GM12878 (cell line): ENCODE data around the gene SWT1. TPM values are rescaled to one million over a fixed set of nuclear protein-coding genes. Genes with fewer than 3 reads are reported as not detected.
A peak's percentile ranks its signal among the peaks of the same experiment; 100 is the strongest.

Experiments
- ATF7 ChIP-seq: fragments of 450-650 bp; IDR thresholded peaks from 2 replicates; pipeline ENCODE4 v1.6.1; 2016; ENCODE audit warnings: low read depth, mild to moderate bottlenecking
- BCL11A ChIP-seq: IDR thresholded peaks from 2 replicates; pipeline ENCODE4 v1.6.1; 2011; ENCODE audit warnings: low read depth, low read length
- CHD1 ChIP-seq: IDR thresholded peaks from 2 replicates; pipeline ENCODE4 v1.6.1; 2012; ENCODE audit warnings: low read depth, low read length, improper control_type of control experiment
- DPF2 ChIP-seq: fragments of 450-650 bp; IDR thresholded peaks from 2 replicates; pipeline ENCODE4 v1.6.1; 2017; ENCODE audit warnings: mild to moderate bottlenecking
- EZH2 ChIP-seq: IDR thresholded peaks from 2 replicates; pipeline ENCODE4 v1.6.1; 2012; ENCODE audit warnings: low read depth, mild to moderate bottlenecking, control low read depth, inconsistent platforms, low read length, borderline replicate concordance; ENCODE audit not compliant: control insufficient read depth
- JUNB ChIP-seq: IDR thresholded peaks from 2 replicates; pipeline ENCODE4 v1.6.1; 2016; ENCODE audit warnings: antibody characterized with exemption, mild to moderate bottlenecking
- JUND ChIP-seq: IDR thresholded peaks from 2 replicates; pipeline ENCODE4 v1.6.1; 2012; ENCODE audit warnings: low read depth, mild to moderate bottlenecking, low read length, improper control_type of control experiment, moderate library complexity
- KAT2A ChIP-seq: conservative IDR thresholded peaks from 2 replicates; pipeline ENCODE4 v1.6.1; 2011; ENCODE audit warnings: low read depth, low read length; ENCODE audit not compliant: control insufficient read depth
- LARP7 ChIP-seq: fragments of 450-650 bp; IDR thresholded peaks from 2 replicates; pipeline ENCODE4 v1.6.1; 2017; ENCODE audit warnings: mild to moderate bottlenecking
- NFIC ChIP-seq: IDR thresholded peaks from 2 replicates; pipeline ENCODE4 v1.6.1; 2012; ENCODE audit warnings: low read depth, mild to moderate bottlenecking, inconsistent platforms, low read length, moderate library complexity
- PAX5 ChIP-seq: IDR thresholded peaks from 2 replicates; pipeline ENCODE4 v1.6.1; 2011; ENCODE audit warnings: low read depth, low read length, borderline replicate concordance
- PML ChIP-seq: IDR thresholded peaks from 2 replicates; pipeline ENCODE4 v1.6.1; 2012; ENCODE audit warnings: low read length, inconsistent platforms
- SIN3A ChIP-seq: IDR thresholded peaks from 2 replicates; pipeline ENCODE4 v1.6.1; 2012; ENCODE audit warnings: low read depth, low read length, improper control_type of control experiment
- SREBF2 ChIP-seq: IDR thresholded peaks from 2 replicates; pipeline ENCODE4 v1.6.1; 2012; ENCODE audit warnings: mild to moderate bottlenecking, low read length
- STAT3 ChIP-seq: IDR thresholded peaks from 2 replicates; pipeline ENCODE4 v1.6.1; 2011; ENCODE audit warnings: low read depth, low read length, improper control_type of control experiment
- ZNF207 ChIP-seq: fragments of 450-650 bp; IDR thresholded peaks from 2 replicates; pipeline ENCODE4 v1.6.1; 2014; ENCODE audit warnings: antibody characterized with exemption, mild to moderate bottlenecking, borderline replicate concordance
- ZNF274 ChIP-seq: IDR thresholded peaks from one replicate; pipeline ENCODE4 v1.8.0; 2011; ENCODE audit not compliant: insufficient read length, insufficient read depth
- ZNF622 ChIP-seq: fragments of 450-650 bp; IDR thresholded peaks from 2 replicates; pipeline ENCODE4 v1.6.1; 2017; ENCODE audit warnings: mild to moderate bottlenecking, inconsistent platforms
- polyA plus RNA-seq, 11 experiments: library from polyadenylated mRNA; depleted of rRNA in 4 of 11; unstranded in 6 of 11; stranded (reverse) in 5 of 11; fragments of >200 nt; fragmentation: Nextera tagmentation in 4 of 11; fragmentation: Illumina TruSeq in 1 of 11; extraction: Ambion mirVana in 4 of 11; extraction: Trizol in 1 of 11; gene quantifications; 1 replicate in 1 of 11; 2 replicates in 10 of 11; pipeline versions ENCODE4 v1.2.1 to v1.2.3, GENCODE V29; 2011 to 2016; ENCODE audit warnings: inconsistent platforms in 2 of 11, missing spikeins in 2 of 11, low read depth in 1 of 11
- total RNA-seq, 4 experiments: library from RNA; depleted of rRNA in 3 of 4; stranded (reverse); fragments of >200 nt in 3 of 4; fragmentation: Illumina TruSeq in 1 of 4; extraction: Trizol in 1 of 4; gene quantifications; 2 replicates each; pipeline versions ENCODE4 v1.2.1 to v1.2.3, GENCODE V29; 2013 to 2021
- TF ChIP-seq, protein P1 (sequence below): fragments of 450-650 bp; IDR thresholded peaks from 2 replicates; pipeline ENCODE4 v1.6.1; 2018; ENCODE audit warnings: mild to moderate bottlenecking, low read depth, moderate library complexity; ENCODE audit not compliant: partially characterized antibody
- TF ChIP-seq, protein P2 (sequence below): fragments of 450-650 bp; IDR thresholded peaks from 2 replicates; pipeline ENCODE4 v1.6.1; 2016; ENCODE audit warnings: mild to moderate bottlenecking, moderate library complexity, borderline replicate concordance
- TF ChIP-seq, protein P3 (sequence below): fragments of 450-650 bp; formaldehyde crosslinking; IDR thresholded peaks from 2 replicates; pipeline ENCODE4 v1.5.0; 2022; ENCODE audit warnings: mild to moderate bottlenecking, missing genetic modification characterization
- TF ChIP-seq, protein P4 (sequence below): IDR thresholded peaks from 2 replicates; pipeline ENCODE4 v1.6.1; 2011; ENCODE audit warnings: borderline replicate concordance, low read depth, mild to moderate bottlenecking, moderate library complexity, mixed read lengths, low read length; ENCODE audit not compliant: insufficient read depth; ENCODE audit errors: extremely low read length

SWT1 gene
- total and polyA plus RNA-seq, 10 of the 15 experiments (the other 5 are each of a cell fraction or from before 2014, with no cell fraction given), result 1.0 to 4.2 (median 2.6) TPM

DNA sequence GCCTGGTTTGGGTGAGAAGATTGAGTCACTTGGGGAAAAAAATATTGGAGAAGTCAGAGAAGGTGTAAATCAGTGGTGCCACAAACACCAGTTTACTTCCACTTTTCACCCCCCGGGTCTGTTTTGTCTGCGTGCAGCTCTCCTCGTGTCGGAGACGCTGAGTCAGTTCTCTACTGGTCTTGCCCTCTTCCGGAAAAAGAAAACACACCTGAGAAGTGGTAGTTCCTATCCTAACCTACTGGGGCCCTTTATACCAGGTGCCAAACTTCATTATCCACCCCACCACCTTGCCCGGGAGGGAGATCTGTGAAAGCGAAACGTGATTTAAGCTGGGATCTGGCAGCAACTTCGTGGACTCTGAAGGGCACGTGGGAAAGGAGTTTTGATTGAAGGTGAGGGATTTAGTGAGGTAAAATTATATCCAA is 160.9 kb downstream of the SWT1 start (continued):
- TF ChIP-seq, protein P1, sequence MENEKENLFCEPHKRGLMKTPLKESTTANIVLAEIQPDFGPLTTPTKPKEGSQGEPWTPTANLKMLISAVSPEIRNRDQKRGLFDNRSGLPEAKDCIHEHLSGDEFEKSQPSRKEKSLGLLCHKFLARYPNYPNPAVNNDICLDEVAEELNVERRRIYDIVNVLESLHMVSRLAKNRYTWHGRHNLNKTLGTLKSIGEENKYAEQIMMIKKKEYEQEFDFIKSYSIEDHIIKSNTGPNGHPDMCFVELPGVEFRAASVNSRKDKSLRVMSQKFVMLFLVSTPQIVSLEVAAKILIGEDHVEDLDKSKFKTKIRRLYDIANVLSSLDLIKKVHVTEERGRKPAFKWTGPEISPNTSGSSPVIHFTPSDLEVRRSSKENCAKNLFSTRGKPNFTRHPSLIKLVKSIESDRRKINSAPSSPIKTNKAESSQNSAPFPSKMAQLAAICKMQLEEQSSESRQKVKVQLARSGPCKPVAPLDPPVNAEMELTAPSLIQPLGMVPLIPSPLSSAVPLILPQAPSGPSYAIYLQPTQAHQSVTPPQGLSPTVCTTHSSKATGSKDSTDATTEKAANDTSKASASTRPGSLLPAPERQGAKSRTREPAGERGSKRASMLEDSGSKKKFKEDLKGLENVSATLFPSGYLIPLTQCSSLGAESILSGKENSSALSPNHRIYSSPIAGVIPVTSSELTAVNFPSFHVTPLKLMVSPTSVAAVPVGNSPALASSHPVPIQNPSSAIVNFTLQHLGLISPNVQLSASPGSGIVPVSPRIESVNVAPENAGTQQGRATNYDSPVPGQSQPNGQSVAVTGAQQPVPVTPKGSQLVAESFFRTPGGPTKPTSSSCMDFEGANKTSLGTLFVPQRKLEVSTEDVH, result no peak
- TF ChIP-seq LARP7, result no peak
- TF ChIP-seq, protein P2, sequence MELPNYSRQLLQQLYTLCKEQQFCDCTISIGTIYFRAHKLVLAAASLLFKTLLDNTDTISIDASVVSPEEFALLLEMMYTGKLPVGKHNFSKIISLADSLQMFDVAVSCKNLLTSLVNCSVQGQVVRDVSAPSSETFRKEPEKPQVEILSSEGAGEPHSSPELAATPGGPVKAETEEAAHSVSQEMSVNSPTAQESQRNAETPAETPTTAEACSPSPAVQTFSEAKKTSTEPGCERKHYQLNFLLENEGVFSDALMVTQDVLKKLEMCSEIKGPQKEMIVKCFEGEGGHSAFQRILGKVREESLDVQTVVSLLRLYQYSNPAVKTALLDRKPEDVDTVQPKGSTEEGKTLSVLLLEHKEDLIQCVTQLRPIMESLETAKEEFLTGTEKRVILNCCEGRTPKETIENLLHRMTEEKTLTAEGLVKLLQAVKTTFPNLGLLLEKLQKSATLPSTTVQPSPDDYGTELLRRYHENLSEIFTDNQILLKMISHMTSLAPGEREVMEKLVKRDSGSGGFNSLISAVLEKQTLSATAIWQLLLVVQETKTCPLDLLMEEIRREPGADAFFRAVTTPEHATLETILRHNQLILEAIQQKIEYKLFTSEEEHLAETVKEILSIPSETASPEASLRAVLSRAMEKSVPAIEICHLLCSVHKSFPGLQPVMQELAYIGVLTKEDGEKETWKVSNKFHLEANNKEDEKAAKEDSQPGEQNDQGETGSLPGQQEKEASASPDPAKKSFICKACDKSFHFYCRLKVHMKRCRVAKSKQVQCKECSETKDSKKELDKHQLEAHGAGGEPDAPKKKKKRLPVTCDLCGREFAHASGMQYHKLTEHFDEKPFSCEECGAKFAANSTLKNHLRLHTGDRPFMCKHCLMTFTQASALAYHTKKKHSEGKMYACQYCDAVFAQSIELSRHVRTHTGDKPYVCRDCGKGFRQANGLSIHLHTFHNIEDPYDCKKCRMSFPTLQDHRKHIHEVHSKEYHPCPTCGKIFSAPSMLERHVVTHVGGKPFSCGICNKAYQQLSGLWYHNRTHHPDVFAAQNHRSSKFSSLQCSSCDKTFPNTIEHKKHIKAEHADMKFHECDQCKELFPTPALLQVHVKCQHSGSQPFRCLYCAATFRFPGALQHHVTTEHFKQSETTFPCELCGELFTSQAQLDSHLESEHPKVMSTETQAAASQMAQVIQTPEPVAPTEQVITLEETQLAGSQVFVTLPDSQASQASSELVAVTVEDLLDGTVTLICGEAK, result no peak; the same call in 1 of the 2 replicates
- TF ChIP-seq, protein P3, sequence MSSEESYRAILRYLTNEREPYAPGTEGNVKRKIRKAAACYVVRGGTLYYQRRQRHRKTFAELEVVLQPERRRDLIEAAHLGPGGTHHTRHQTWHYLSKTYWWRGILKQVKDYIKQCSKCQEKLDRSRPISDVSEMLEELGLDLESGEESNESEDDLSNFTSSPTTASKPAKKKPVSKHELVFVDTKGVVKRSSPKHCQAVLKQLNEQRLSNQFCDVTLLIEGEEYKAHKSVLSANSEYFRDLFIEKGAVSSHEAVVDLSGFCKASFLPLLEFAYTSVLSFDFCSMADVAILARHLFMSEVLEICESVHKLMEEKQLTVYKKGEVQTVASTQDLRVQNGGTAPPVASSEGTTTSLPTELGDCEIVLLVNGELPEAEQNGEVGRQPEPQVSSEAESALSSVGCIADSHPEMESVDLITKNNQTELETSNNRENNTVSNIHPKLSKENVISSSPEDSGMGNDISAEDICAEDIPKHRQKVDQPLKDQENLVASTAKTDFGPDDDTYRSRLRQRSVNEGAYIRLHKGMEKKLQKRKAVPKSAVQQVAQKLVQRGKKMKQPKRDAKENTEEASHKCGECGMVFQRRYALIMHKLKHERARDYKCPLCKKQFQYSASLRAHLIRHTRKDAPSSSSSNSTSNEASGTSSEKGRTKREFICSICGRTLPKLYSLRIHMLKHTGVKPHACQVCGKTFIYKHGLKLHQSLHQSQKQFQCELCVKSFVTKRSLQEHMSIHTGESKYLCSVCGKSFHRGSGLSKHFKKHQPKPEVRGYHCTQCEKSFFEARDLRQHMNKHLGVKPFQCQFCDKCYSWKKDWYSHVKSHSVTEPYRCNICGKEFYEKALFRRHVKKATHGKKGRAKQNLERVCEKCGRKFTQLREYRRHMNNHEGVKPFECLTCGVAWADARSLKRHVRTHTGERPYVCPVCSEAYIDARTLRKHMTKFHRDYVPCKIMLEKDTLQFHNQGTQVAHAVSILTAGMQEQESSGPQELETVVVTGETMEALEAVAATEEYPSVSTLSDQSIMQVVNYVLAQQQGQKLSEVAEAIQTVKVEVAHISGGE (CRISPR knock-in tag), result no peak
- TF ChIP-seq ZNF622, result no peak
- TF ChIP-seq ATF7, result peak; percentile 80
- peak; percentile 13; the same call in 1 of the 2 replicates for TF ChIP-seq DPF2
- TF ChIP-seq SIN3A, result no peak
- TF ChIP-seq ZNF207, result no peak
- TF ChIP-seq PML, result peak; percentile 72
- no peak for TF ChIP-seq CHD1
- TF ChIP-seq BCL11A, result peak; percentile 43; the same call in 1 of the 2 replicates
- TF ChIP-seq PAX5, result peak; percentile 36; the same call in 1 of the 2 replicates
- TF ChIP-seq JUND, result peak; percentile 69
- peak; percentile 79 for TF ChIP-seq NFIC
- no peak for TF ChIP-seq ZNF274
- no peak for TF ChIP-seq SREBF2
- no peak for TF ChIP-seq EZH2
- TF ChIP-seq, protein P4, sequence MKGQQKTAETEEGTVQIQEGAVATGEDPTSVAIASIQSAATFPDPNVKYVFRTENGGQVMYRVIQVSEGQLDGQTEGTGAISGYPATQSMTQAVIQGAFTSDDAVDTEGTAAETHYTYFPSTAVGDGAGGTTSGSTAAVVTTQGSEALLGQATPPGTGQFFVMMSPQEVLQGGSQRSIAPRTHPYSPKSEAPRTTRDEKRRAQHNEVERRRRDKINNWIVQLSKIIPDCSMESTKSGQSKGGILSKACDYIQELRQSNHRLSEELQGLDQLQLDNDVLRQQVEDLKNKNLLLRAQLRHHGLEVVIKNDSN, result no peak
- TF ChIP-seq STAT3, result no peak
- TF ChIP-seq JUNB, result peak; percentile 63
- no peak for TF ChIP-seq KAT2A
